GM12801 (cell line): ENCODE data around the gene RNF148.

ENCODE experiments used
- TF ChIP-seq, protein P1 (sequence below): IDR thresholded peaks from one replicate; pipeline ENCODE4 v1.5.1; 2011; ENCODE audit warnings: control low read depth; ENCODE audit not compliant: insufficient read length; ENCODE audit errors: extremely low read depth

The RNF148 gene

GRCh38 chr7:122677149-122677548 is 25.6 kb downstream of the RNF148 start:
- TF ChIP-seq, protein P1, sequence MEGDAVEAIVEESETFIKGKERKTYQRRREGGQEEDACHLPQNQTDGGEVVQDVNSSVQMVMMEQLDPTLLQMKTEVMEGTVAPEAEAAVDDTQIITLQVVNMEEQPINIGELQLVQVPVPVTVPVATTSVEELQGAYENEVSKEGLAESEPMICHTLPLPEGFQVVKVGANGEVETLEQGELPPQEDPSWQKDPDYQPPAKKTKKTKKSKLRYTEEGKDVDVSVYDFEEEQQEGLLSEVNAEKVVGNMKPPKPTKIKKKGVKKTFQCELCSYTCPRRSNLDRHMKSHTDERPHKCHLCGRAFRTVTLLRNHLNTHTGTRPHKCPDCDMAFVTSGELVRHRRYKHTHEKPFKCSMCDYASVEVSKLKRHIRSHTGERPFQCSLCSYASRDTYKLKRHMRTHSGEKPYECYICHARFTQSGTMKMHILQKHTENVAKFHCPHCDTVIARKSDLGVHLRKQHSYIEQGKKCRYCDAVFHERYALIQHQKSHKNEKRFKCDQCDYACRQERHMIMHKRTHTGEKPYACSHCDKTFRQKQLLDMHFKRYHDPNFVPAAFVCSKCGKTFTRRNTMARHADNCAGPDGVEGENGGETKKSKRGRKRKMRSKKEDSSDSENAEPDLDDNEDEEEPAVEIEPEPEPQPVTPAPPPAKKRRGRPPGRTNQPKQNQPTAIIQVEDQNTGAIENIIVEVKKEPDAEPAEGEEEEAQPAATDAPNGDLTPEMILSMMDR, result no peak

DNA sequence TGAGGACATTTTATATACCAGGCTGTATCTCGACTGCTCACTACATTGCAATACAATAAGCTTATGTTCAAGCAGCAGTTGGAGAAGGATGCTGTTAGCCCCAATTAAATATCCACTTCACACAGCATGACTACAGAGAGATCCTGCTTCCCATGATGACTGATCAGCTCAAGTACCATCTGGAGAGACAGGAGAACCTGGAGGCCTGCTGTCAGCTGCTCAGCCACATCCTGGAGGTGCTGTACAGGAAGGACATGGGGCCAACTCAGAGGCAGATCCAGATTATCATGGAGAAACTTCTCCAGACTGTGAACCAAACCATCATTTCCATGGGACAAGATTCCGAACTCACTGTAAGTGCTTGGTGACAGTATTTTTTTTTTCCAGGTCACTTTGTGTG is 26.3 kb downstream of the RNF148 start:
- TF ChIP-seq, protein P1, result no peak

GRCh38 chr7:122675621-122676020 is 27.1 kb downstream of the RNF148 start:
- TF ChIP-seq, protein P1, result no peak

DNA sequence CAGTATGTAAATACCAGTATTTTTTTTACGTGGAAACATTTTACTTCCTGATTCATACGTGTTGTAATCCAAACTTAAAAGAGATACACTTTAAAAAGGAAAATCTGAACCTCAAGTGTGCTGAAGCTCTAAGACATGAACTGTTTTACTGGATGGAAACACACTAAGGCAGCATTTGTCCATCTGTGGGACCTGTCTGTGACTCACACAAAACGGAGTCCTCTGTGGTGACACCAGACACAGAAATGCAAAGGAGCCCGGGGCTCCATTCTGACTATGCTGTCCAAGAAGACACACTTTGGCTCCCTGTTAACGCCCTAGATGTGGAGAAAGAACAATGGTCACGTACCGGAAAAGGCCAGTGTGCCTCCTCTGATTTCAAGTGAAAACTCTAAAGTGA is 27.7 kb downstream of the RNF148 start:
- TF ChIP-seq, protein P1, result no peak

GRCh38 chr7:122674502-122674901 is 28.2 kb downstream of the RNF148 start:
- TF ChIP-seq, protein P1, result no peak

GRCh38 chr7:122673951-122674350 is 28.8 kb downstream of the RNF148 start:
- TF ChIP-seq, protein P1, result no peak

DNA sequence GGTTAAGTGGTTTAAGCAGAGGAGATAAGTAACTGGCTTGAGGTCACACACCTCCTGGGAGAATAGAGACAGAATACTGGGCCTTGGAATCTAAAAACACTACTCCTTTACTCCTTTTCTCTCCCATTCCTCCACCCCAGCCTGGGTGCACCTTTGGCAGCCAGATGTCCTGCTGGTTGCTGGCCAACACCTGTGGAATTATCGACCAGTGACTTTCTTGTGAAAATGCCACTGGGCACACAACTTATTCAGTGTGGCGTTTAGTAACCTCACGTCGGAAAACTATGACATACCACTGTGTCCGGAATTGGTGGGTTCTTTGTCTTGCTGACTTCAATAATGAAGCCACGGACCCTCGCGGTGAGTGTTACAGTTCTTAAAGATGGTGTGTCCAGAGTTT is 30.2 kb downstream of the RNF148 start:
- TF ChIP-seq, protein P1, result no peak

- TF ChIP-seq, protein P1, result no peak
These were observed 39.0 kb downstream of the RNF148 start for GRCh38 chr7:122663733-122664132.
